MM.1S (cell line): ENCODE data around the gene RTF1.

ENCODE experiments used
- EZH2 ChIP-seq: fragments of 300-600 bp; sonication (generic); optimal IDR thresholded peaks from 2 replicates; pipeline ENCODE3; 2017; ENCODE audit warnings: low read depth, mild to moderate bottlenecking, antibody characterized with exemption, low read length, mixed read lengths
- TF ChIP-seq, protein P1 (sequence below): fragments of 300-600 bp; sonication (generic); IDR thresholded peaks from 2 replicates; pipeline ENCODE4 v1.5.1; 2016; ENCODE audit warnings: antibody characterized with exemption, low read length, mixed read lengths

DNA sequence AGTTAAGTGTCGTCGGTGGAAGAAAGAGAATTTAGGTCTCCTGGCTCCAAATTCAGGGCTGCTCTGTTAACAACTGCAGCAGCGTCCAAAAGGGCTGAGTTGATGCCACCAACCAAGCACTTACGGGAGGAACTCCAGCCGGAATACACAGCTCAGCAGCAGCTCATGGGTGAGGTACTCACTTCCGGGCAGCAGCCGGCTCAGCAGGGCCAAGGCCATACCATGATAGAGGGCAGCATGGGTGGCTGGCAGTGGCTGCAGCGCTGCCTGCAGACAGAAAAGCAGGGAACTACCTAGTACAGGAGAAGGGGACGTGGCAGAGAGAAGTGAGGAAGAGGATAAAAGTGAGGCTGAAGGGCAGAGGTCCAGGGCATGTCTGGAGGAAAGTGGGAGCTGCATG, 104.7 kb downstream of the RTF1 start:
- no peak for TF ChIP-seq EZH2
- TF ChIP-seq, protein P1, sequence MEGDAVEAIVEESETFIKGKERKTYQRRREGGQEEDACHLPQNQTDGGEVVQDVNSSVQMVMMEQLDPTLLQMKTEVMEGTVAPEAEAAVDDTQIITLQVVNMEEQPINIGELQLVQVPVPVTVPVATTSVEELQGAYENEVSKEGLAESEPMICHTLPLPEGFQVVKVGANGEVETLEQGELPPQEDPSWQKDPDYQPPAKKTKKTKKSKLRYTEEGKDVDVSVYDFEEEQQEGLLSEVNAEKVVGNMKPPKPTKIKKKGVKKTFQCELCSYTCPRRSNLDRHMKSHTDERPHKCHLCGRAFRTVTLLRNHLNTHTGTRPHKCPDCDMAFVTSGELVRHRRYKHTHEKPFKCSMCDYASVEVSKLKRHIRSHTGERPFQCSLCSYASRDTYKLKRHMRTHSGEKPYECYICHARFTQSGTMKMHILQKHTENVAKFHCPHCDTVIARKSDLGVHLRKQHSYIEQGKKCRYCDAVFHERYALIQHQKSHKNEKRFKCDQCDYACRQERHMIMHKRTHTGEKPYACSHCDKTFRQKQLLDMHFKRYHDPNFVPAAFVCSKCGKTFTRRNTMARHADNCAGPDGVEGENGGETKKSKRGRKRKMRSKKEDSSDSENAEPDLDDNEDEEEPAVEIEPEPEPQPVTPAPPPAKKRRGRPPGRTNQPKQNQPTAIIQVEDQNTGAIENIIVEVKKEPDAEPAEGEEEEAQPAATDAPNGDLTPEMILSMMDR, result no peak
